OCI-LY1 (cell line): Measurements from ENCODE around the gene NEUROD2.
"Not testable (repeated sequence)": the region's sequence is repeated elsewhere in the genome, so short reads cannot be mapped to it uniquely, and the experiment has no call there.

Experiments
- H2AFZ ChIP-seq: fragments of 200-600 bp; sonication (generic), shearing (Covaris generic); 2 replicates; pipeline ENCODE4 v1.6.0; 2014; ENCODE audit warnings: antibody characterized with exemption, mild to moderate bottlenecking, low read length
- H3F3A ChIP-seq: fragments of 200-600 bp; sonication (generic), shearing (Covaris generic); 2 replicates; pipeline ENCODE4 v1.6.0; 2014; ENCODE audit warnings: mild to moderate bottlenecking, antibody characterized with exemption, low read length, moderate library complexity; ENCODE audit not compliant: insufficient read depth
- H3K27ac ChIP-seq: fragments of 200-600 bp; sonication (generic); 2 replicates; pipeline ENCODE4 v1.5.1; 2014; ENCODE audit warnings: low read length, mixed run types, mild to moderate bottlenecking, low read depth; ENCODE audit not compliant: poor library complexity, severe bottlenecking
- H3K27me3 ChIP-seq: fragments of 200-600 bp; sonication (generic); 2 replicates; pipeline ENCODE4 v1.6.0; 2014; ENCODE audit warnings: antibody characterized with exemption, mild to moderate bottlenecking, low read length, moderate library complexity; ENCODE audit not compliant: insufficient read depth
- H3K36me3 ChIP-seq: fragments of 200-600 bp; sonication (generic); 2 replicates; pipeline ENCODE4 v1.6.1; 2014; ENCODE audit warnings: mild to moderate bottlenecking, antibody characterized with exemption, low read length, moderate library complexity, mixed read lengths; ENCODE audit not compliant: insufficient read depth
- H3K4me1 ChIP-seq: fragments of 200-600 bp; sonication (generic); 2 replicates; pipeline ENCODE4 v1.5.1; 2014; ENCODE audit warnings: mild to moderate bottlenecking, low read length, moderate library complexity; ENCODE audit not compliant: insufficient read depth, severe bottlenecking
- H3K4me2 ChIP-seq: fragments of 200-600 bp; sonication (generic), shearing (Covaris generic); 2 replicates; pipeline ENCODE4 v1.6.1; 2014; ENCODE audit warnings: low read length
- H3K4me3 ChIP-seq: fragments of 200-600 bp; sonication (generic); 2 replicates; pipeline ENCODE4 v1.5.1; 2014; ENCODE audit warnings: low read length, low read depth, mild to moderate bottlenecking, mixed read lengths; ENCODE audit not compliant: poor library complexity, severe bottlenecking
- H3K79me2 ChIP-seq: fragments of 200-600 bp; shearing (Covaris generic); 2 replicates; pipeline ENCODE4 v1.6.1; 2016; ENCODE audit warnings: mixed run types, low read length, mixed read lengths; ENCODE audit not compliant: insufficient read depth
- H3K9ac ChIP-seq: fragments of 200-600 bp; sonication (generic), shearing (Covaris generic); 2 replicates; pipeline ENCODE4 v1.6.1; 2014; ENCODE audit warnings: mild to moderate bottlenecking, low read length, mixed read lengths
- H3K9me2 ChIP-seq: fragments of 200-600 bp; sonication (generic), shearing (Covaris generic); 2 replicates; pipeline ENCODE4 v1.6.1; 2014; ENCODE audit warnings: low read depth, mild to moderate bottlenecking, low read length, mixed read lengths
- H3K9me3 ChIP-seq: fragments of 200-600 bp; shearing (Covaris generic); 2 replicates; pipeline ENCODE4 v1.6.1; 2014; ENCODE audit warnings: low read length, mixed read lengths
- H4K20me1 ChIP-seq: fragments of 200-600 bp; sonication (generic), shearing (Covaris generic); 2 replicates; pipeline ENCODE4 v1.6.0; 2016; ENCODE audit warnings: mild to moderate bottlenecking, low read length; ENCODE audit not compliant: insufficient read depth
- CTCF ChIP-seq: fragments of 200-600 bp; sonication (generic), shearing (Covaris generic); IDR thresholded peaks from 2 replicates; pipeline ENCODE4 v1.5.1; 2017; ENCODE audit warnings: mild to moderate bottlenecking, antibody characterized with exemption, low read length, moderate library complexity, mixed read lengths
- EZH2 ChIP-seq: fragments of 200-600 bp; sonication (generic), shearing (Covaris generic); IDR thresholded peaks from 2 replicates; pipeline ENCODE4 v1.8.0; 2017; ENCODE audit warnings: borderline replicate concordance, mixed run types, mild to moderate bottlenecking, antibody characterized with exemption, low read length, moderate library complexity, mixed read lengths

The NEUROD2 gene

GRCh38 chr17:39595294-39595693 is 12.4 kb downstream of the NEUROD2 start:
- TF ChIP-seq CTCF: no peak
- no peak for TF ChIP-seq EZH2
- Histone ChIP-seq H3K79me2 (no peaks in the 10 kb centered on the region), H3K27me3 (peaks cover 10% of the 10 kb centered on the region; the same call in 1 of the 2 replicates), H3F3A (no peaks in the 10 kb centered on the region), H3K4me3 (no peak overlapping the region), H4K20me1 (no peaks in the 10 kb centered on the region), H3K4me2 (no peak overlapping the region), H3K4me1 (no peaks in the 10 kb centered on the region), H3K9ac (no peak overlapping the region), H3K9me2 (no peaks in the 10 kb centered on the region), H3K27ac (no peak overlapping the region), H3K9me3 (no peaks in the 10 kb centered on the region), H2AFZ (no peak overlapping the region), H3K36me3 (no peaks in the 10 kb centered on the region)

GRCh38 chr17:39593371-39593770 is 14.3 kb downstream of the NEUROD2 start:
- no peaks in the 10 kb centered on the region for H3K9me3 ChIP-seq
- no peaks in the 10 kb centered on the region for H3K79me2 ChIP-seq
- no peak overlapping the region for H3K9ac ChIP-seq
- H3K36me3 ChIP-seq: no peaks in the 10 kb centered on the region
- no peaks in the 10 kb centered on the region for H4K20me1 ChIP-seq
- H3K4me1 ChIP-seq: no peaks in the 10 kb centered on the region
- no peak overlapping the region for H2AFZ ChIP-seq
- H3K9me2 ChIP-seq: no peaks in the 10 kb centered on the region
- H3K27me3 ChIP-seq: peaks cover 3% of the 10 kb centered on the region; the same call in 1 of the 2 replicates
- no peak overlapping the region for H3K4me3 ChIP-seq
- H3K27ac ChIP-seq: no peak overlapping the region
- TF ChIP-seq CTCF (no peak), EZH2 (no peak)
- H3F3A ChIP-seq: no peaks in the 10 kb centered on the region
- no peak overlapping the region for H3K4me2 ChIP-seq

GRCh38 chr17:39591958-39592954 is 15.5 kb downstream of the NEUROD2 start:
- H3K27me3 ChIP-seq: peaks cover 3% of the 10 kb centered on the region; the same call in 1 of the 2 replicates
- H3F3A ChIP-seq: no peaks in the 10 kb centered on the region

GRCh38 chr17:39590180-39590579 is 17.5 kb downstream of the NEUROD2 start:
- H2AFZ ChIP-seq, H3K9me2 ChIP-seq, H3K36me3 ChIP-seq, H3K9me3 ChIP-seq, H3F3A ChIP-seq, H4K20me1 ChIP-seq, H3K4me3 ChIP-seq, H3K4me2 ChIP-seq, H3K79me2 ChIP-seq, H3K27me3 ChIP-seq, H3K9ac ChIP-seq, H3K27ac ChIP-seq, H3K4me1 ChIP-seq: not testable (repeated sequence)

More at GRCh38 chr17:39591958-39592954, 15.5 kb downstream of the NEUROD2 start:
- Histone ChIP-seq H3K4me3 (no peak overlapping the region), H3K27ac (no peak overlapping the region), H3K4me2 (no peak overlapping the region), H3K4me1 (no peaks in the 10 kb centered on the region), H3K9me3 (no peaks in the 10 kb centered on the region), H3K9ac (no peak overlapping the region), H4K20me1 (no peaks in the 10 kb centered on the region), H3K79me2 (no peaks in the 10 kb centered on the region), H3K36me3 (no peaks in the 10 kb centered on the region), H3K9me2 (no peaks in the 10 kb centered on the region), H2AFZ (no peak overlapping the region)
- TF ChIP-seq EZH2: no peak
- TF ChIP-seq CTCF: no peak
